K562 (cell line): Measurements from ENCODE around the gene NRG3. TPM values are rescaled to one million over a fixed set of nuclear protein-coding genes. Genes with fewer than 3 reads are reported as not detected.

Experiments
- ATAC-seq: fragments of 200-7000 bp; cut with Tn5 transposase; 3 replicates; pipeline ENCODE4 v1.9.1; 2020; ENCODE audit warnings: moderate library complexity
- BruUV-seq: library from RNA; stranded (reverse); fragments of 400-500 nt; replicated peaks from 2 replicates; lab custom pipeline; 2021; lab: Mats Ljungman, UMichigan
- CTCF ChIA-PET: fragments of 300-600 bp; formaldehyde crosslinking; extraction: SDS; loops from one replicate; lab custom pipeline; 2021; ENCODE audit warnings: low intra/inter-chr PET ratio; lab: Yijun Ruan, JAX
- POLR2A ChIA-PET: fragments of 300-600, 350-650 bp; sonication (Branson Sonifier 250); formaldehyde crosslinking; extraction: SDS; loops from one replicate; lab custom pipeline; 2021; ENCODE audit warnings: antibody characterized with exemption, inconsistent platforms; lab: Yijun Ruan, JAX
- DNase-seq, 4 experiments: peaks; one replicate each; pipeline versions ENCODE4 v3.0.0 to v3.0.0-alpha.2; 2011 to 2018; ENCODE audit warnings: low spot score in 3 of 4, mixed read lengths in 3 of 4; ENCODE audit errors: extremely low read depth in 1 of 4
- FAIRE-seq: peaks from 2 replicates; lab custom pipeline; 2011; peaks lifted over from hg19 to GRCh38; lab: Jason Lieb, UNC
- H2AFZ ChIP-seq: 2 replicates; pipeline ENCODE4 v1.6.0; 2011; ENCODE audit warnings: low read depth, low read length, control low read depth, inconsistent platforms
- H3K27ac ChIP-seq: fragments of 200-600 bp; 3 replicates; pipeline ENCODE4 v1.8.0; 2011; ENCODE audit warnings: low read depth, mild to moderate bottlenecking, control low read depth, inconsistent platforms, low read length, moderate library complexity, mixed read lengths; ENCODE audit errors: extremely low read depth
- H3K27me3 ChIP-seq, 2 experiments: fragments of 300-600 bp in 1 of 2; 2 replicates in 1 of 2; 3 replicates in 1 of 2; pipeline versions ENCODE4 v1.6.0 to v1.8.0; 2011; ENCODE audit warnings: inconsistent platforms in 2 of 2, low read length in 2 of 2, mild to moderate bottlenecking in 1 of 2, mixed read lengths in 1 of 2, moderate library complexity in 1 of 2; ENCODE audit not compliant: control insufficient read depth in 2 of 2, insufficient read depth in 2 of 2
- H3K36me3 ChIP-seq: fragments of 300-600 bp; 3 replicates; pipeline ENCODE4 v1.8.0; 2011; ENCODE audit warnings: mild to moderate bottlenecking, low read length, inconsistent platforms; ENCODE audit not compliant: control insufficient read depth, insufficient read depth
- H3K4me1 ChIP-seq, 2 experiments: fragments of 200-600 bp in 1 of 2; replicated peaks in 1 of 2; 2 replicates in 1 of 2; 3 replicates in 1 of 2; pipeline versions ENCODE4 v1.5.1 to v1.8.0; 2011; ENCODE audit warnings: inconsistent platforms in 2 of 2, low read length in 2 of 2, mild to moderate bottlenecking in 1 of 2, mixed read lengths in 1 of 2, moderate library complexity in 1 of 2; ENCODE audit not compliant: control insufficient read depth in 2 of 2, insufficient read depth in 2 of 2
- H3K4me2 ChIP-seq: 2 replicates; pipeline ENCODE4 v1.6.1; 2011; ENCODE audit warnings: low read length, control low read depth, inconsistent platforms, mixed read lengths; ENCODE audit not compliant: insufficient read depth
- H3K4me3 ChIP-seq: fragments of 200-600 bp; sonication (generic), shearing (Covaris generic); 2 replicates; pipeline ENCODE4 v1.5.1; 2016; ENCODE audit warnings: control low read depth, inconsistent platforms
- H3K79me2 ChIP-seq: fragments of 200-600 bp; 3 replicates; pipeline ENCODE4 v1.8.0; 2011; ENCODE audit warnings: low read length, inconsistent platforms; ENCODE audit not compliant: control insufficient read depth, insufficient read depth
- H3K9ac ChIP-seq, 2 experiments: 2 replicates each; pipeline versions ENCODE4 v1.6.0 to v1.6.1; 2011; ENCODE audit warnings: low read depth in 2 of 2, low read length in 2 of 2, control low read depth in 1 of 2, inconsistent platforms in 1 of 2, mild to moderate bottlenecking in 1 of 2, mixed read lengths in 1 of 2; ENCODE audit not compliant: insufficient read depth in 1 of 2
- H3K9me1 ChIP-seq: one replicate; pipeline ENCODE4 v1.6.0; 2011; ENCODE audit warnings: inconsistent platforms, mild to moderate bottlenecking, low read length, moderate library complexity; ENCODE audit not compliant: control insufficient read depth, insufficient read depth
- H3K9me3 ChIP-seq: replicated peaks from 2 replicates; pipeline ENCODE4 v1.5.1; 2011; ENCODE audit warnings: low read depth, low read length, inconsistent platforms; ENCODE audit not compliant: control insufficient read depth, insufficient read depth
- H4K20me1 ChIP-seq: replicated peaks from 2 replicates; pipeline ENCODE4 v1.6.1; 2011; ENCODE audit warnings: low read length, inconsistent platforms, mixed read lengths; ENCODE audit not compliant: control insufficient read depth, insufficient read depth
- ARID3B ChIP-seq: fragments of 250-450 bp; sonication (Bioruptor Pico); IDR thresholded peaks from 2 replicates; pipeline ENCODE4 v1.4.0; 2020; ENCODE audit warnings: borderline replicate concordance
- BHLHE40 ChIP-seq: IDR thresholded peaks from 2 replicates; pipeline ENCODE4 v1.6.1; 2011; ENCODE audit warnings: low read length, improper control_type of control experiment
- HDAC1 ChIP-seq, 2 experiments: fragments of 450-650 bp; IDR thresholded peaks; 2 replicates each; pipeline ENCODE4 v1.6.1; 2016 to 2017; ENCODE audit warnings: inconsistent platforms in 1 of 2, mild to moderate bottlenecking in 1 of 2, moderate library complexity in 1 of 2
- RHOXF2B ChIP-seq: fragments of 250-450 bp; sonication (Bioruptor Pico); conservative IDR thresholded peaks from 2 replicates; pipeline ENCODE4 v1.5.1; 2021
- TCFL5 ChIP-seq: fragments of 250-450 bp; sonication (Bioruptor Pico); conservative IDR thresholded peaks from 2 replicates; pipeline ENCODE4 v1.6.1; 2021; ENCODE audit warnings: mild to moderate bottlenecking, moderate library complexity, matching md5 sums
- TRIM28 ChIP-seq: fragments of 450-650 bp; IDR thresholded peaks from 2 replicates; pipeline ENCODE4 v1.6.1; 2017
- ZBTB12 ChIP-seq: fragments of 250-450 bp; sonication (Bioruptor Pico); IDR thresholded peaks from 2 replicates; pipeline ENCODE4 v1.4.0; 2020
- ZNF347 ChIP-seq: fragments of 450-650 bp; formaldehyde crosslinking; IDR thresholded peaks from 2 replicates; pipeline ENCODE4 v1.4.0; 2020; ENCODE audit warnings: low read depth, mild to moderate bottlenecking, moderate library complexity
- WGBS: fragments of 100-300 bp; shearing (Covaris generic); methylation state at CpG from one replicate; pipeline ENCODE4 v1.1.6; 2016; ENCODE audit warnings: low coverage, mixed read lengths; ENCODE audit not compliant: insufficient coverage; ENCODE audit errors: missing lambda C conversion rate; 5-methylcytosine and 5-hydroxymethylcytosine counted together
- in situ Hi-C: fragments of 300-500 bp; cut with MboI; formaldehyde crosslinking; loops from 4 replicates; pipeline ENCODE4 v1.15.0; 2018; ENCODE audit warnings: inconsistent platforms, mixed read lengths
- intact Hi-C: fragments of 100-400 bp; cut with micrococcal nuclease; formaldehyde crosslinking; loops from 2 replicates; pipeline ENCODE4 v1.14.2; 2022
- polyA plus RNA-seq, 8 experiments: library from polyadenylated mRNA; depleted of rRNA in 4 of 8; stranded (reverse) in 5 of 8; unstranded in 3 of 8; fragments of >200 nt; fragmentation: Nextera tagmentation in 2 of 8; fragmentation: Illumina TruSeq in 1 of 8; extraction: Ambion mirVana in 2 of 8; extraction: Trizol in 1 of 8; gene quantifications; 2 replicates each; pipeline versions ENCODE4 v1.2.1 to v1.2.3, GENCODE V29; 2011 to 2014; ENCODE audit warnings: inconsistent platforms in 1 of 8, missing spikeins in 1 of 8
- total RNA-seq, 7 experiments: library from RNA; depleted of rRNA in 6 of 7; stranded (reverse); fragments of >200 nt in 6 of 7; fragmentation: Illumina TruSeq in 2 of 7; extraction: Trizol in 2 of 7; gene quantifications; 2 replicates each; pipeline versions ENCODE4 v1.2.1 to v1.2.3, GENCODE V29; 2011 to 2021; ENCODE audit warnings: low replicate concordance in 1 of 7

NRG3 gene
- total and polyA plus RNA-seq, 9 of the 15 experiments (the other 6 are each of a cell fraction or from before 2014, with no cell fraction given), result not detected

- Histone ChIP-seq H4K20me1 (no peaks in the 10 kb centered on the region), H3K9ac (no peak overlapping the region), H3K9me3 (0 out of 2 replicates have a peak, but pooled peaks cover 2% of the 10 kb centered on the region), H3K27me3 (no peaks in the 10 kb centered on the region), H3K36me3 (no peaks in the 10 kb centered on the region), H3K4me1 (no peaks in the 10 kb centered on the region), H3K79me2 (no peaks in the 10 kb centered on the region), H3K27ac (no peak overlapping the region), H3K9me1 (no peaks in the 10 kb centered on the region), H3K4me2 (no peak overlapping the region), H2AFZ (no peak overlapping the region), H3K4me3 (no peak overlapping the region)
- intact Hi-C loops (no loop called here), in situ Hi-C loops (no loop called here)
- BruUV-seq, result no TSS peak
- ATAC-seq (no peak), FAIRE-seq (no peak), DNase-seq (no peak)
- WGBS, result 0% methylated on average over 1 of the region's 1 CpG
- ChIA-PET CTCF (no interaction called here), POLR2A (interaction anchor here (1.1 kb wide), 1 partner anchor 13 kb away, joined by 4 read pairs; no protein-coding TSS in a partner anchor)
- TF ChIP-seq ZBTB12 (CRISPR knock-in tag), result no peak
- TF ChIP-seq ZNF347 (CRISPR knock-in tag), result no peak
- no peak for TF ChIP-seq TCFL5 (CRISPR knock-in tag)
- no peak for TF ChIP-seq BHLHE40
- no peak for TF ChIP-seq TRIM28
- no peak for TF ChIP-seq HDAC1 (IDR thresholded peaks at IDR 0.05)
- TF ChIP-seq RHOXF2B, result no peak
- no peak for TF ChIP-seq ARID3B (CRISPR knock-in tag)
Measured at GRCh38 chr10:82319562-82319961, 444.6 kb downstream of the NRG3 start.
